Smooth muscle cell (in vitro differentiated cells): Measurements from ENCODE around the gene GALNT7. TPM values are rescaled to one million over a fixed set of nuclear protein-coding genes. Genes with fewer than 3 reads are reported as not detected.

Source experiments
- DNase-seq: peaks from one replicate; lab custom pipeline; 2025; ENCODE audit not compliant: unreplicated experiment; lab: John Stamatoyannopoulos, UW
- H2AFZ ChIP-seq: fragments of 200-600 bp; sonication (generic); 2 replicates; pipeline ENCODE4 v1.6.0; 2016; ENCODE audit warnings: antibody characterized with exemption, low read depth, mild to moderate bottlenecking
- H3F3A ChIP-seq: fragments of 200-600 bp; sonication (generic); 2 replicates; pipeline ENCODE4 v1.6.0; 2017; ENCODE audit warnings: antibody characterized with exemption, low read depth
- H3K27ac ChIP-seq: fragments of 200-600 bp; sonication (generic); 2 replicates; pipeline ENCODE4 v1.5.1; 2016; ENCODE audit warnings: low read depth, mild to moderate bottlenecking
- H3K27me3 ChIP-seq: fragments of 200-600 bp; sonication (generic); 2 replicates; pipeline ENCODE4 v1.6.1; 2016; ENCODE audit warnings: low read depth, mild to moderate bottlenecking
- H3K36me3 ChIP-seq: fragments of 200-600 bp; sonication (generic); 2 replicates; pipeline ENCODE4 v1.5.1; 2016; ENCODE audit warnings: low read depth
- H3K4me1 ChIP-seq: fragments of 200-600 bp; sonication (generic); 2 replicates; pipeline ENCODE4 v1.5.1; 2016; ENCODE audit warnings: low read depth
- H3K4me2 ChIP-seq: fragments of 200-600 bp; sonication (generic); 2 replicates; pipeline ENCODE4 v1.6.0; 2016; ENCODE audit warnings: mild to moderate bottlenecking
- H3K4me3 ChIP-seq: fragments of 200-600 bp; sonication (generic); 2 replicates; pipeline ENCODE4 v1.5.1; 2016; ENCODE audit warnings: mild to moderate bottlenecking
- H3K79me2 ChIP-seq: fragments of 200-600 bp; sonication (generic); 2 replicates; pipeline ENCODE4 v1.6.0; 2016; ENCODE audit warnings: low read depth, mild to moderate bottlenecking
- H3K9ac ChIP-seq: fragments of 200-600 bp; sonication (generic); 2 replicates; pipeline ENCODE4 v1.6.0; 2016; ENCODE audit warnings: low read depth
- H3K9me3 ChIP-seq: fragments of 200-600 bp; sonication (generic); replicated peaks from 2 replicates; pipeline ENCODE4 v1.5.1; 2016; ENCODE audit warnings: low read depth
- H4K20me1 ChIP-seq: fragments of 200-600 bp; sonication (generic); 2 replicates; pipeline ENCODE4 v1.6.0; 2016; ENCODE audit warnings: low read depth
- CTCF ChIP-seq: fragments of 200-600 bp; sonication (generic); IDR thresholded peaks from 2 replicates; pipeline ENCODE4 v1.5.1; 2017; ENCODE audit warnings: borderline replicate concordance, mild to moderate bottlenecking, antibody characterized with exemption; ENCODE audit not compliant: insufficient read depth, poor library complexity, severe bottlenecking
- WGBS: methylation state at CpG from one replicate; pipeline ENCODE4 v1.1.7; 2016; ENCODE audit warnings: low lambda C conversion rate; 5-methylcytosine and 5-hydroxymethylcytosine counted together
- polyA plus RNA-seq: library from polyadenylated mRNA; unstranded; fragments of >200 nt; fragmentation: Nextera tagmentation; extraction: Ambion mirVana; gene quantifications from 2 replicates; pipeline ENCODE4 v1.2.1, GENCODE V29; 2016
- total RNA-seq: library from RNA; depleted of rRNA; stranded (reverse); fragments of >200 nt; gene quantifications from 2 replicates; pipeline ENCODE4 v1.2.3, GENCODE V29; 2014

GALNT7 gene
- total and polyA plus RNA-seq, 2 experiments from 2014 or later = 9.0 to 33.4 TPM

- Histone ChIP-seq H3K4me3 (no peak overlapping the region), H3F3A (no peaks in the 10 kb centered on the region), H3K9me3 (no peaks in the 10 kb centered on the region), H4K20me1 (peaks cover 9% of the 10 kb centered on the region), H3K79me2 (no peaks in the 10 kb centered on the region), H3K4me1 (no peaks in the 10 kb centered on the region), H3K9ac (no peak overlapping the region), H2AFZ (no peak overlapping the region), H3K27ac (peak overlapping the region; percentile 2), H3K36me3 (no peaks in the 10 kb centered on the region), H3K4me2 (no peak overlapping the region), H3K27me3 (no peaks in the 10 kb centered on the region)
- TF ChIP-seq CTCF = no peak
- no peak for DNase-seq
- WGBS = 69% methylated on average over 3 of the region's 3 CpGs
These were observed 23.0 kb downstream of the GALNT7 start for GRCh38 chr4:173191623-173192041.

- TF ChIP-seq CTCF = no peak
- H3K9me3 ChIP-seq = no peaks in the 10 kb centered on the region
- DNase-seq = no peak
- peaks cover 9% of the 10 kb centered on the region for H4K20me1 ChIP-seq
- no peaks in the 10 kb centered on the region for H3K4me1 ChIP-seq
- no peaks in the 10 kb centered on the region for H3K27me3 ChIP-seq
- H3K27ac ChIP-seq = no peak overlapping the region
- H3K4me3 ChIP-seq = no peak overlapping the region
- H3K79me2 ChIP-seq = no peaks in the 10 kb centered on the region
- H2AFZ ChIP-seq = no peak overlapping the region
- H3K36me3 ChIP-seq = no peaks in the 10 kb centered on the region
- H3F3A ChIP-seq = no peaks in the 10 kb centered on the region
- 90% methylated on average over 7 of the region's 7 CpGs for WGBS
- no peak overlapping the region for H3K4me2 ChIP-seq
- no peak overlapping the region for H3K9ac ChIP-seq
These were observed 24.0 kb downstream of the GALNT7 start for GRCh38 chr4:173192375-173193162.

GRCh38 chr4:173194157-173194556 lies 25.5 kb downstream of the GALNT7 start:
- no peaks in the 10 kb centered on the region for H3K79me2 ChIP-seq
- TF ChIP-seq CTCF = no peak
- no peak for DNase-seq
- H3K4me3 ChIP-seq = no peak overlapping the region
- no peaks in the 10 kb centered on the region for H3K36me3 ChIP-seq
- H3K9ac ChIP-seq = no peak overlapping the region
- H3K9me3 ChIP-seq = no peaks in the 10 kb centered on the region
- H2AFZ ChIP-seq = no peak overlapping the region
- no peaks in the 10 kb centered on the region for H3K27me3 ChIP-seq
- H3F3A ChIP-seq = no peaks in the 10 kb centered on the region
- H3K4me2 ChIP-seq = no peak overlapping the region
- no peak overlapping the region for H3K27ac ChIP-seq
- H3K4me1 ChIP-seq = no peaks in the 10 kb centered on the region
- H4K20me1 ChIP-seq = peaks cover 9% of the 10 kb centered on the region
- WGBS = 72% methylated on average over 2 of the region's 2 CpGs

GRCh38 chr4:173195109-173195508 lies 26.5 kb downstream of the GALNT7 start:
- WGBS = 58% methylated on average over 3 of the region's 3 CpGs
- peaks cover 9% of the 10 kb centered on the region for H4K20me1 ChIP-seq
- H3K79me2 ChIP-seq = no peaks in the 10 kb centered on the region
- no peaks in the 10 kb centered on the region for H3K27me3 ChIP-seq
- H3K4me1 ChIP-seq = no peaks in the 10 kb centered on the region
- no peaks in the 10 kb centered on the region for H3F3A ChIP-seq
- no peak overlapping the region for H3K27ac ChIP-seq
- no peak overlapping the region for H2AFZ ChIP-seq
- H3K9ac ChIP-seq = no peak overlapping the region
- H3K9me3 ChIP-seq = no peaks in the 10 kb centered on the region
- no peak overlapping the region for H3K4me2 ChIP-seq
- no peaks in the 10 kb centered on the region for H3K36me3 ChIP-seq
- no peak overlapping the region for H3K4me3 ChIP-seq
- no peak for DNase-seq
- TF ChIP-seq CTCF = no peak
